Mucosa of rectum (tissue), 2 donors: Measurements from ENCODE around the gene RNF208.

Experiments
- H3K27ac ChIP-seq, 2 donors: one replicate each; pipeline ENCODE4 v1.7.0; 2013; ENCODE audit warnings: inconsistent platforms in 2 of 2, low read depth in 2 of 2, low read length in 2 of 2
- H3K27me3 ChIP-seq, 2 donors: one replicate each; pipeline ENCODE4 v1.7.0; 2013; ENCODE audit warnings: low read length in 2 of 2; ENCODE audit not compliant: control insufficient read depth in 2 of 2, insufficient read depth in 2 of 2
- H3K36me3 ChIP-seq, 2 donors: one replicate each; pipeline ENCODE4 v1.7.0; 2013; ENCODE audit warnings: low read length in 2 of 2; ENCODE audit not compliant: control insufficient read depth in 2 of 2, insufficient read depth in 2 of 2
- H3K4me1 ChIP-seq, 2 donors: one replicate each; pipeline ENCODE4 v1.7.0; 2013; ENCODE audit warnings: low read length in 2 of 2, mild to moderate bottlenecking in 1 of 2; ENCODE audit not compliant: control insufficient read depth in 2 of 2, insufficient read depth in 2 of 2
- H3K4me3 ChIP-seq, 2 donors: one replicate each; pipeline ENCODE4 v1.7.0; 2013; ENCODE audit warnings: low read length in 2 of 2
- H3K9ac ChIP-seq, 2 donors: one replicate each; pipeline ENCODE4 v1.7.0; 2013; ENCODE audit warnings: low read length in 2 of 2, low read depth in 1 of 2, mild to moderate bottlenecking in 1 of 2
- H3K9me3 ChIP-seq, 2 donors: one replicate each; pipeline ENCODE4 v1.7.0; 2013; ENCODE audit warnings: low read length in 2 of 2; ENCODE audit not compliant: control insufficient read depth in 2 of 2
- donor health status: healthy.
- donor health status: Normal muscosa, but diverticular disease.

RNF208 gene

GRCh38 chr9:137173796-137174664 is 48.0 kb downstream of the RNF208 start:
- Histone ChIP-seq H3K4me3 (no peak overlapping the region), H3K4me1 (peaks cover 14 to 45% of the 10 kb centered on the region in 2 donors), H3K27ac (peak overlapping the region; percentile 48 to 59), H3K9me3 (no peaks in the 10 kb centered on the region), H3K36me3 (peaks cover 6 to 12% of the 10 kb centered on the region in 2 donors), H3K9ac (no peak overlapping the region), H3K27me3 (peaks cover 9 to 15% of the 10 kb centered on the region in 2 donors)

- peaks cover 0 to 7% of the 10 kb centered on the region in 2 donors for H3K36me3 ChIP-seq
- no peak overlapping the region for H3K9ac ChIP-seq
- H3K9me3 ChIP-seq = no peaks in the 10 kb centered on the region
- peaks cover 20 to 50% of the 10 kb centered on the region in 2 donors for H3K4me1 ChIP-seq
- peaks cover 9 to 15% of the 10 kb centered on the region in 2 donors for H3K27me3 ChIP-seq
- peak overlapping the region; percentile 48 to 59 for H3K27ac ChIP-seq
- H3K4me3 ChIP-seq = no peak overlapping the region
These were observed 48.9 kb downstream of the RNF208 start for GRCh38 chr9:137172901-137173795.

- Histone ChIP-seq H3K4me3 (no peak overlapping the region), H3K27ac (peak overlapping the region in 1 of 2 donors; percentile 32), H3K36me3 (no peaks in the 10 kb centered on the region), H3K9me3 (no peaks in the 10 kb centered on the region), H3K27me3 (peaks cover 22% of the 10 kb centered on the region in 2 donors), H3K4me1 (peaks cover 27 to 44% of the 10 kb centered on the region in 2 donors), H3K9ac (no peak overlapping the region)
These were observed 50.7 kb downstream of the RNF208 start for GRCh38 chr9:137171149-137171900.

DNA sequence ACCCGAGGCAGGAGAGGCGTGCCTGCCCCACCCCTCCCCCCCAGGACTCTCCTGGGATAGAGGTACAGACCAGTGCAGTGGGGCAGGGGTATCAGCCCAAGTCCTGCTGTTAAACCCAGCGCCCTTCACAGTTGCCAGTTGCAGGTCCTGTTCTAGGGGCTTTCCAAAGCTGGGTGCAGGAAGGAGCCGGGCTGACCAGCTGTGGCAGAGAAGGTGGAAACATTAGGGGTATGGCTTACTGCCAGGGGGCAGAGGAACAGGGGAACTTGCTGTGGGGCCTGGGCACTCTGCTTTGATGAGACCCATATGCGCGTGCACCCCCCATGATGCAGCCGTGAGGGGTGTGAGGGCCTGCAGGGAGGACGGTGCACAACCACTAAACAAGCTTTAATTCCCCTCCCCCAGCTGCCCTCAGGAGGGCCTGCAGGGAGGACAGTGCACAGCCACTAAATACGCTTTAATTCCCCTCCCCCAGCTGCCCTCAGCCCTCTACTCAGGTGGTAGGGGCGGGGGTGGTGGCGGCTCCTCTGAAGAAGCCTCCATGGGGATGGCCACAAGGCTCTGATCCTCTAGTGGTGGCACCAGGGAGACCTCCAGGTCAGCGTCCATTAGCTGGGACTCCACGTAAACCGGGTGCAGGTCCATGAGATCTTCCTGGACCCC is 51.4 kb downstream of the RNF208 start:
- Histone ChIP-seq H3K4me3 (no peak overlapping the region), H3K4me1 (peaks cover 27 to 37% of the 10 kb centered on the region in 2 donors), H3K27me3 (peaks cover 24 to 25% of the 10 kb centered on the region in 2 donors), H3K36me3 (no peaks in the 10 kb centered on the region), H3K27ac (no peak overlapping the region), H3K9me3 (no peaks in the 10 kb centered on the region), H3K9ac (no peak overlapping the region)
